WERI-Rb-1 (cell line): ENCODE results near the gene POGZ.

Source experiments
- DNase-seq: peaks from one replicate; pipeline ENCODE4 v3.0.0-alpha.2; 2020
- H3K27ac ChIP-seq: fragments of 250-450 bp; sonication (Bioruptor Pico); 2 replicates; pipeline ENCODE4 v1.5.1; 2020; ENCODE audit warnings: mild to moderate bottlenecking, moderate library complexity
- H3K27me3 ChIP-seq: fragments of 250-450 bp; sonication (Bioruptor Pico); 2 replicates; pipeline ENCODE4 v1.5.1; 2021; ENCODE audit warnings: mild to moderate bottlenecking, low read depth, moderate library complexity; ENCODE audit not compliant: insufficient read depth, severe bottlenecking
- H3K36me3 ChIP-seq: fragments of 250-450 bp; sonication (Bioruptor Pico); 2 replicates; pipeline ENCODE4 v1.5.1; 2020; ENCODE audit warnings: mild to moderate bottlenecking, moderate library complexity
- H3K4me3 ChIP-seq: 2 replicates; pipeline ENCODE4 v1.5.1; 2011; ENCODE audit warnings: low read depth, mild to moderate bottlenecking, control low read depth, low read length
- H3K9me3 ChIP-seq: fragments of 250-450 bp; sonication (Bioruptor Pico); 2 replicates; pipeline ENCODE4 v1.5.1; 2021; ENCODE audit warnings: mild to moderate bottlenecking, moderate library complexity; ENCODE audit not compliant: severe bottlenecking
- TF ChIP-seq, protein P1 (sequence below): IDR thresholded peaks from 2 replicates; pipeline ENCODE4 v1.5.1; 2011; ENCODE audit warnings: low read depth, mild to moderate bottlenecking, control low read depth, inconsistent platforms, low read length

The POGZ gene

DNA sequence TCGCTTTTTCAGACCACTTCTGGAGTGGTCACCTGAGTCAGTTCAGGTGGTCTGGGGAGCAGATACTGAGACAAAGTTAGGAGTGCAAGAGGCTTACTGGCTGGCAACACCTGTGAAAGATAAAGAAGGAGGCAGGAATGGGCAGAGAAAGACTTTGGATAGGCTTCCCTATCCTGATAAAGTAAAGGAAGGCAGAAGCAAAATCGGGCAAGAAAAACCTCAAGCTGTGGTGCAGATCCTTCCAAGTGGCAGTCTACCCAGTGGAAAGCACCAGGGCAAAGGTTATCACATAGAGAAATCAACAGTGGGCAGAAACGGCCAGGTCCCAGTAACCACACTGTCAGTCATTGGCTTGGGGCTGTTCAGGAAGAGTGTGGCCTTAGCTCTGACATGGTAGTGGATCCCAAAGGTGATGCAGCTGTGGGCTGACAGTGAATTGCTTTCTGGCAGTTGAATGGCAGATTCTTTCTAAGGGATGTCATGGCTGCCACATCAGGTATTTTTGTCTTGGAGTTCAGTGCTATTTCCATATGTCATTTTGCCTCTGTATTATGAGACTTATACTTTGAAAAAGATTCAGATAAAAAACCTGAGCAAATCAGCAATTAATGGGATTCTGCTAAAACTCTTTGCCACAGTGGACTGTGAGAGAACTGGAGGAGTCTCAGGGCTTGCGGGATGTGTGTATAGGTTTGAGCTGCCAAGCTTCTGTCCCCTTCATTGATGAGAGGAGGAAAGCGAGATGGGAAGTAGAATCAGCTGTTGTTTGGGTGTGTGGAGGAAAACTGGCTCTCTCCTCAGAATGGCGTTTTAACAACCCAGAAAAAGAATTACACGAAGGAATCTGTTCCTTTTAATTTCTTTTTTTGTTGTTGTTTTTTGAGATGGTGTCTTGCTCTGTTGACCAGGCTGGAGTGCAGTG is 43.8 kb upstream of the POGZ start:
- TF ChIP-seq, protein P1, sequence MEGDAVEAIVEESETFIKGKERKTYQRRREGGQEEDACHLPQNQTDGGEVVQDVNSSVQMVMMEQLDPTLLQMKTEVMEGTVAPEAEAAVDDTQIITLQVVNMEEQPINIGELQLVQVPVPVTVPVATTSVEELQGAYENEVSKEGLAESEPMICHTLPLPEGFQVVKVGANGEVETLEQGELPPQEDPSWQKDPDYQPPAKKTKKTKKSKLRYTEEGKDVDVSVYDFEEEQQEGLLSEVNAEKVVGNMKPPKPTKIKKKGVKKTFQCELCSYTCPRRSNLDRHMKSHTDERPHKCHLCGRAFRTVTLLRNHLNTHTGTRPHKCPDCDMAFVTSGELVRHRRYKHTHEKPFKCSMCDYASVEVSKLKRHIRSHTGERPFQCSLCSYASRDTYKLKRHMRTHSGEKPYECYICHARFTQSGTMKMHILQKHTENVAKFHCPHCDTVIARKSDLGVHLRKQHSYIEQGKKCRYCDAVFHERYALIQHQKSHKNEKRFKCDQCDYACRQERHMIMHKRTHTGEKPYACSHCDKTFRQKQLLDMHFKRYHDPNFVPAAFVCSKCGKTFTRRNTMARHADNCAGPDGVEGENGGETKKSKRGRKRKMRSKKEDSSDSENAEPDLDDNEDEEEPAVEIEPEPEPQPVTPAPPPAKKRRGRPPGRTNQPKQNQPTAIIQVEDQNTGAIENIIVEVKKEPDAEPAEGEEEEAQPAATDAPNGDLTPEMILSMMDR = no peak
- H3K27ac ChIP-seq = no peak overlapping the region
- DNase-seq = no peak
- no peak overlapping the region for H3K4me3 ChIP-seq
- H3K9me3 ChIP-seq = no peaks in the 10 kb centered on the region
- H3K36me3 ChIP-seq = no peaks in the 10 kb centered on the region
- no peaks in the 10 kb centered on the region for H3K27me3 ChIP-seq

DNA sequence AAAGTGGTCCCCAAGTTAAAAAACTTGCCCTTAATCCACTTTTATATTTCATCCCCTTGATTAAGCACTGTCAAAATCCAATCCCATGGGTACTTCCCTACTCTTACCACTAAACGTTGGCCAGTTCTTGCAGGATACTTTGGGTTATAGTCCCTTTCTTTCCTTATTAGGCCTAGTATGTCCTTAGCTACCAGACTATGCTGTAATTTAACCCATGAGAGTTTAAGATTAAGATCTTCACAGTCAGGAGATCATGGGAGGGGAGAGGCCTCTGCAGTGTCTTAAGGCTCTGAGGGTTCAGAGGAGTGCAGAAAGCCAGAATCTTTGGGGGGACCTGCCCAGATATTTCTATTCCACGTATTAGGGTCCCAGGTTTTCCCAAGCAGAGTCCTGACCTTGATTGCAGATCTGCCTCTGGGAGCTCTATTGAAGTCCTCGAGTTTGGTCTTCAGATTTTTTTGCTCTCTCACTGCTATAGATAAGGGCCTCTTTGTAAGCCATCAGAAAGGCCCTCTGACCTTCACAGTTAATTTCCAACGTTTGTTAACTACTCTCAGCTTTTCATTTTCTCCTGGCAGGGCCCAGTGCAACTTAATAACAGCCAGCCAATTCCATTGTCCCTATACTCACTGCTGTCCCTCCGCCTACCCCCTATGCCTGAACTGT is 42.9 kb upstream of the POGZ start:
- Histone ChIP-seq H3K27ac (no peak overlapping the region), H3K27me3 (no peaks in the 10 kb centered on the region), H3K36me3 (no peaks in the 10 kb centered on the region), H3K9me3 (no peaks in the 10 kb centered on the region), H3K4me3 (no peak overlapping the region)
- DNase-seq = no peak
- TF ChIP-seq, protein P1 = no peak

DNA sequence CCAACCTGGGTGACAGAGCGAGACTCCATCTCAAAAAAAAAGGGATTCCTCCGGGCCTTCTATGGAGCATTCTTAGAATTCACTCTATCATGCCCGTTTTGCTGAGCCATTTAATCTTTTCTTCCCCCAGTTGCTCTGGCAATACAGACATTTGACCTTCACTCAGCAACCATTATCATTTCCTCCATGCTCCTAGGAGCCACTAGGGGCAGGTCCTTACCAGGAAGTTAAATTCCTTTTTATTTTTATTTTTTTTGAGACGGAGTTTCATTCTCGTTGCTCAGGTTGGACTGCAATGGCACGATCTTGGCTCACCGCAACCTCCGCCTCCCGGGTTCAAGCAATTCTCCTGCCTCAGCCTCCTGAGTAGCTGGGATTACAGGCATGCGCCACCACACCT is 42.2 kb upstream of the POGZ start:
- H3K4me3 ChIP-seq = no peak overlapping the region
- no peaks in the 10 kb centered on the region for H3K27me3 ChIP-seq
- H3K36me3 ChIP-seq = no peaks in the 10 kb centered on the region
- H3K27ac ChIP-seq = no peak overlapping the region
- DNase-seq = no peak
- TF ChIP-seq, protein P1 = 0 out of 2 replicates have a peak, but pooled peaks have one; percentile 13
- H3K9me3 ChIP-seq = no peaks in the 10 kb centered on the region

DNA sequence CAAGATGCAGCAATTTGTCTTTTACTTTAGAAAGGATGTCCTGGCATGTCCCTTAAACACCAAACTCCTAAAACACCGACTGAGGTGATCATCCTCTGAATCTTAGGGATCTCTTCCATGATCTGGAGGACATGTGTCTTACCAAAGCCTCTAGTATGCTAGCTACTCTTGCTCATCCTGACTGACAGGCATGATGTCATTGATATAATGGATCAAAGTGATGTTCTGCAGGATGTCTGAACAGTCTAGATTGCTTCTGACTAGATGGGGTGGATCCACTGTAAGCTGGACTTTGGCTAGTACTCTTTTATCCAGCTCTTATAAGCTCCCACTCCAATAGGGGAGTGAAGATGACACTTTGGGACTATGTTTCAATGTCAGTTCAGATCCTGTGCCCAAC is 40.6 kb upstream of the POGZ start:
- H3K36me3 ChIP-seq = no peaks in the 10 kb centered on the region
- no peaks in the 10 kb centered on the region for H3K9me3 ChIP-seq
- no peak overlapping the region for H3K27ac ChIP-seq
- TF ChIP-seq, protein P1 = no peak
- no peaks in the 10 kb centered on the region for H3K27me3 ChIP-seq
- DNase-seq = no peak
- no peak overlapping the region for H3K4me3 ChIP-seq

- no peak for DNase-seq
- Histone ChIP-seq H3K4me3 (no peak overlapping the region), H3K27me3 (no peaks in the 10 kb centered on the region), H3K36me3 (no peaks in the 10 kb centered on the region), H3K27ac (no peak overlapping the region), H3K9me3 (no peaks in the 10 kb centered on the region)
- TF ChIP-seq, protein P1 = no peak
These were observed 40.1 kb upstream of the POGZ start for GRCh38 chr1:151499365-151499764.
